LNCaP clone FGC (cell line): Measurements from ENCODE around the gene FAM180B.

Source experiments
- DNase-seq: peaks from one replicate; pipeline ENCODE4 v3.0.0-alpha.2; 2011; ENCODE audit warnings: low read depth
- H3K4me3 ChIP-seq: 2 replicates; pipeline ENCODE4 v1.5.1; 2011; ENCODE audit warnings: mild to moderate bottlenecking, low read depth, low read length, control low read depth
- TF ChIP-seq, protein P1 (sequence below): IDR thresholded peaks from 2 replicates; pipeline ENCODE4 v1.5.1; 2012; ENCODE audit warnings: mild to moderate bottlenecking; ENCODE audit not compliant: control insufficient read depth, insufficient read depth; ENCODE audit errors: extremely low read depth

The FAM180B gene

DNA sequence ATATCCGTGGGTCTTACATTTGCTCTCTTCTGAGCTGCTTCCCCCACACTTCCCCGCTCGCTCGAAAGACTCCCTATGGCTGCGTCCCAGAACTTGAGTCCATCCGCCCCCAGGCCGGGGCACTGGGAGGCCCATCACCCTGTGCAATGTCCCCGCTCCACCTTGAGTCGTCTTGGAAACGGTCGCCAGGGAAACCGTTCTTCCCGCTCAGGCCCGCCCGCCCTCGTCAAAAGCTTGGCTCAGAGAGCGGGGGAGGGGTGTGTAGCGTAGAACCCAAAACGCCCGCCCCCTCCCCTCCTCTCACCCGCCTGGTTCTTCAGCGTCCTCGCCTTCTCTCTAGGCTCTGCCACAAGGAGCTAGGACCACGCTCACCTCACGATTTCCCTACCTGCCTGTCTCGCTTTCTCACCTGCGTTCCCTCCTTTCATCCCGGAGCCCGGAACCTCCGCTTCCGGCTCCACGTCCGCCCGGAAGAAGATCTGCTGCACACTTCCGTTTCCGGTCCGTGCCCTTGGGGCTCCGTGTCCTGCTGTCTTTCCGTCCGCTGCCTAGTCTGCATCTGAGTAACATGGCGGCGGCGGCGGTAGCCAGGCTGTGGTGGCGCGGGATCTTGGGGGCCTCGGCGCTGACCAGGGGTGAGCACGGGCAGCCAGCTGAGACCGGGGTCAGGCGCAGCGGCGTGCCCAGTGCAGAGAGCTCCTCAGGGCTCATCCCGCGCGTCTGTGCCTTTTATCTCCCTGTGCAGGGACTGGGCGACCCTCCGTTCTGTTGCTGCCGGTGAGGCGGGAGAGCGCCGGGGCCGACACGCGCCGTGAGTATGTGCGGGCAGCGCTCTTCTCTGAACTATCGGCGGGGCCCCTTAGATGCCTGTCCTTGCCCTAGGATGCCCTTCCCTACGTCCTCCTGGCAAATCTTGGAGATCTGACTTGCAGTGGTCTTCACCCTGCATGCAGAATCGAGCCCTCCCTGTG, 7.7 kb upstream of the FAM180B start, which contains the start of the genes KBTBD4 and NDUFS3:
Gene KBTBD4 (minus strand): TSS at position 447 of the 971 bp plus-strand sequence. CDS start 19 bp downstream, at position 428.
Gene NDUFS3 (plus strand): TSS at position 551 of the 971 bp plus-strand sequence. CDS start 18 bp downstream, at position 569.
- peak within 1 kb of the TSS; percentile 97 for H3K4me3 ChIP-seq
- TF ChIP-seq, protein P1, sequence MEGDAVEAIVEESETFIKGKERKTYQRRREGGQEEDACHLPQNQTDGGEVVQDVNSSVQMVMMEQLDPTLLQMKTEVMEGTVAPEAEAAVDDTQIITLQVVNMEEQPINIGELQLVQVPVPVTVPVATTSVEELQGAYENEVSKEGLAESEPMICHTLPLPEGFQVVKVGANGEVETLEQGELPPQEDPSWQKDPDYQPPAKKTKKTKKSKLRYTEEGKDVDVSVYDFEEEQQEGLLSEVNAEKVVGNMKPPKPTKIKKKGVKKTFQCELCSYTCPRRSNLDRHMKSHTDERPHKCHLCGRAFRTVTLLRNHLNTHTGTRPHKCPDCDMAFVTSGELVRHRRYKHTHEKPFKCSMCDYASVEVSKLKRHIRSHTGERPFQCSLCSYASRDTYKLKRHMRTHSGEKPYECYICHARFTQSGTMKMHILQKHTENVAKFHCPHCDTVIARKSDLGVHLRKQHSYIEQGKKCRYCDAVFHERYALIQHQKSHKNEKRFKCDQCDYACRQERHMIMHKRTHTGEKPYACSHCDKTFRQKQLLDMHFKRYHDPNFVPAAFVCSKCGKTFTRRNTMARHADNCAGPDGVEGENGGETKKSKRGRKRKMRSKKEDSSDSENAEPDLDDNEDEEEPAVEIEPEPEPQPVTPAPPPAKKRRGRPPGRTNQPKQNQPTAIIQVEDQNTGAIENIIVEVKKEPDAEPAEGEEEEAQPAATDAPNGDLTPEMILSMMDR: no peak
- peak; percentile 78 for DNase-seq

DNA sequence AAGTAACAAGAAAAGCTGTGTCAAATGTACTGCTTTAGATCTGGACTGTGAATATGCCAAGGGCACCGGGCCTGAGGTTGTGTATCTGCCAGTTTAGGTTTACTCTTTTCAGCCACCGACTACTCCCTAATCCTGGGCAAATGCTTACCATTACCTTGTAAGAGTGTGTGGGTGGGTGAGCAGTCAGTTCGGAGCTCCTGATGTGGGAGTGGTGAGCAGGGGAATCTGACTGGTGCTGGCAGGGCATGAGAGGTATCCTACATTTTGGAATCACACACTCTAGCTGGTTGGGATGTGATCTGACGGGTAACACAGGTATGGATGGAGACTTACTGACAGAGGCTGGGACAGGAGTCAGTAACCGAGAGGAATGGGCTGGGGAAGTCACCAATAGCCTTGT, 2.6 kb upstream of the FAM180B start:
- TF ChIP-seq, protein P1: no peak
- H3K4me3 ChIP-seq: no peak overlapping the region
- no peak for DNase-seq

DNA sequence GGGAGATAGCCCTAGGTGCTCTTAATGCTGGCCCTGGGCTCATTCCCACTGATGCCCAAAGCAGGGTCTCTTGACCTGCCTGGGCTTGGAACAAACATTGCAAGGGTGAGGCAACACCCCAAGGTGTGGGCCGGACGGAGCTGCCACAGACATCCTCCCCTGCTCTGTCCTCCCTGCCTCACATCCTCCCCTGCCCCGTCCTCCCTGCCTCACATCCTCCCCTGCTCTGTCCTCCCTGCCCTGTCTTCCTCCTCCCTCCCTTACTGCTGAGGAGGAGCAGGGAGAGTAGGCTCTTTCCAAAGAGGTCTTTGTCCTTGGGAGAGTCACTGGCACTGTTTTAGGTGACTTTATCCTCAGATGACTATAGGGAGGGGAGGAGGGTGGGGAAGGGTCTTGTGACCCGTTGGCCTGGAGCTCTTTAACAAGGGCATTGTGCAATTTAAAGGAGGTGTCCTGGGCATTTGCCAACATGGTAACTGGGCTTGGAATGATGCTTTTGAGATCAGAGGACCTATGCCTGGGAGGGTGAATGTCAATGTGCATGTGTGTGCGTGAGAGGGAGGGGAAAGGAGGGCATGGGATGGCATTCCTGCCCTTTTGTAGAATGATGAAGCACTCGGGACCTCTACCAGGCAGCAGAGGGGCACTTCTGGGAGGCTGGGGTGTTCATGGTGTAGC, 700 bp downstream of the FAM180B start:
- DNase-seq: no peak
- TF ChIP-seq, protein P1: no peak
- H3K4me3 ChIP-seq: no peak overlapping the region

DNA sequence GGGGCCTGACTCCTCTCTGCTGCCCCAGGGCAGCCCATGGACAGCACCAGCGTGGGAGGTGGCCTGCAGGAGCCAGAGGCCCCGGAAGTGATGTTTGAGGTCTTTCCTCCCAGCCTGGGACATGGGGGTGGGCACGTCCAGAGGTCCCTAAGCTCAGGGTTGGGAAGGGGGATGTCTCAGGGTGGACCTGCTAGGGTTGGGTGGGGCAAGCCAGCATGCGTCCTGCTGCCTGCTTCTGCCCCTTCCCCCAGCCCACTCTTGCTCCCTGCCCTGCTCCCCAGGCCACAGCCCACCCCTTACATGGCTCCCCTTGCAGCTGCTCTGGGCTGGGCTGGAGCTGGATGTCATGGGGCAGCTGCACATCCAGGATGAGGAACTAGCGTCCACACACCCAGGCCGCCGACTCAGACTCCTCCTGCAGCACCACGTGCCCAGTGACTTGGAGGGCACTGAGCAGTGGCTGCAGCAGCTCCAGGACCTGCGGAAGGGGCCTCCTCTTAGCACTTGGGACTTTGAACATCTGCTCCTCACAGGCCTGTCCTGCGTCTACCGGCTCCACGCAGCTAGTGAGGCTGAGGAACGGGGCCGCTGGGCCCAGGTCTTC, 1.3 kb downstream of the FAM180B start:
- TF ChIP-seq, protein P1: no peak
- DNase-seq: no peak
- H3K4me3 ChIP-seq: no peak overlapping the region

DNA sequence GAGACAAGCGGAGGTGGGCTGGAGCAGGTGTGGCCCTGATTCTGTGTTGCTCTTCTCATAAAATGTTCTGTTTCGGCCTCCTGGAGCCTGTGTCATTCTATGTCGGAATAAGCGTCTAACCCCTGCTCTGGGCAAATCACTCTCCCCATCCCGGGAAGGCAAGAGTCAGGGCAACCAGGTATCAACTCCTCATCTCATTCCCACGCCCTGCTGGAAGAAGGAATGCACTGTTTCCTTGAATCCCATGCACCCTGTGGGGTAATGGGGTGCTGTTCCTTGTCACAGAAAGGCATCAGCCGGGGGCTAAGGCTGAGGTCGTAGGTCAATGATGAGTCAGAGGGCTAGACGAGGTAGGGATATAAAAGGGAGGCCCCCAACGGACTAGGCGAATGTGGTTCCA, 2.6 kb downstream of the FAM180B start:
- no peak for DNase-seq
- TF ChIP-seq, protein P1: no peak
- no peak overlapping the region for H3K4me3 ChIP-seq

DNA sequence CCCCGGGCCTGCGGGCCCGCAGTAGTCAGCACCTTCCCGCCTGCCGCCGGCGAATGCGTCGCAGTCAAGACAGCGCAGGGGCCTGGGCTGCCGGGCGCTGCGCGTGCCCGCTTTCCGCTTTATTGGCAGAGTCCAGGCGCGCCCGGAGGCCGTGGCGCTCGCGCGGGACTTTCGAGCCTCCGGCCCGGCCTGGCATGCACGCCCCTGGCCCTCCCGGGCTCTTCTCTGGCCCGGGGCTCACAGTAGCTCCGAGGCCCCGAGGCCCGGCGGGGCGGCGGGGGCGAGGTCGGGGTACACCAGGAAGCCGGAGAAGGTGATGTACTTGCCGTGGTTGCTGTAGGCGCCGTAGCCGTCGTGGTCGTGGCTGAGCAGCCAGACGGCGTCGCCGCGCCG, 3.1 kb downstream of the FAM180B start:
- TF ChIP-seq, protein P1: no peak
- no peak for DNase-seq
- no peak overlapping the region for H3K4me3 ChIP-seq
